GM21723 (cell line): ENCODE data around the gene DNAJC25.

Experiments used
- ATAC-seq: cut with Tn5 transposase; IDR thresholded peaks from one replicate; pipeline ENCODE4 v1.9.1; 2021; ENCODE audit warnings: mild to moderate bottlenecking, moderate library complexity; ENCODE audit not compliant: unreplicated experiment

The DNAJC25 gene

GRCh38 chr9:111627260-111627963, 3.7 kb upstream of the DNAJC25 start:
- no peak for ATAC-seq

GRCh38 chr9:111628411-111628810, 2.7 kb upstream of the DNAJC25 start:
- no peak for ATAC-seq

GRCh38 chr9:111630182-111630963, 761 bp upstream of the DNAJC25 start:
- ATAC-seq = peak; percentile 37

DNA sequence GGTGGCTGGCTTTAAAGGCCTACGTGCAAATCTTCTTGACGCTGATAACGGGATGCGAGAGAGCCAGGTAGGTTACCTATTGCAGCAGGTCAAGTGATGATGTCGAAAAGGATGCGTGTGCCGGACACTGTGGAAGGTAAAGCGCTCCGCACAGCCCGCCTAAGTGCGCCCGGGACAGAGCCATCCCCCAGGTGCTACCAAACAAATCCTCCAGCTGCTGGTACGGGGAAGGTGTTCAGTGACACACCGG, 245 bp upstream of the DNAJC25 start:
- ATAC-seq = no peak

DNA sequence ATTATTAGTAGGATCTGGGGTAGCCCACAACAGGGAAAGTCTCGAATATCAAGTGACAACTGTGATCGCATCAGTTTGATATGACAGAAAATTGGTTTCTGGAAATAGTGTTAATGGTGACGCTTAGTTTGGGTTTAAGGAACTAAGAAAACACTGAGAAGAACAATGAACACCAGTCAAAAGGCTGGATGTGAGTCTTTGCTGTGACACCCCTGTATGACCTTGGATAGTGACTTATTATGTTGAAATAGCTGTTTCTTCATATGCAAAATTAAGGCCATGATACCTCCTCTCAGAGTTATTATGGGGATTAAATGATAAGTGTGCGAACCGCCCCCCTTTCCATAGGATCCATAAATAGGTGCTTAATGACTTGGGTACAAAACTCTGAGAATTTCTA, 926 bp downstream of the DNAJC25 start:
- ATAC-seq = no peak

GRCh38 chr9:111632695-111633388, 1.7 kb downstream of the DNAJC25 start:
- ATAC-seq = no peak

DNA sequence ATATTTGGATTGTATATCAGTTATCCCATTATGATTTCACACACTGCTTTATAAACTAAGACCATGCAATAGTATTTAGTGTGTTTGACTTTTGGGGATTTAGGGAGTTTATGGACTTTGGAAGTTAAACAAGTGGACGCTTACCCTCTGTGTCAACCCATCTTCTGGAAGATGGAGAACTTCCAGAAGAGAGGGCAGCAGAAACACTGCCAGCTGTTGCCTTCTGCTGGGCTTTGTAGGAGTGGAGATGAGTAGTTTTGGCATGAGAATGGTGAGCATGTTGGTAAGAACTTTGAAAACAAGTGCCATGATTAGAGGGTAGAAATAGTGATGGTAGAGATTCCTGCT, 2.2 kb downstream of the DNAJC25 start:
- no peak for ATAC-seq

GRCh38 chr9:111634860-111635259, 3.7 kb downstream of the DNAJC25 start:
- no peak for ATAC-seq

DNA sequence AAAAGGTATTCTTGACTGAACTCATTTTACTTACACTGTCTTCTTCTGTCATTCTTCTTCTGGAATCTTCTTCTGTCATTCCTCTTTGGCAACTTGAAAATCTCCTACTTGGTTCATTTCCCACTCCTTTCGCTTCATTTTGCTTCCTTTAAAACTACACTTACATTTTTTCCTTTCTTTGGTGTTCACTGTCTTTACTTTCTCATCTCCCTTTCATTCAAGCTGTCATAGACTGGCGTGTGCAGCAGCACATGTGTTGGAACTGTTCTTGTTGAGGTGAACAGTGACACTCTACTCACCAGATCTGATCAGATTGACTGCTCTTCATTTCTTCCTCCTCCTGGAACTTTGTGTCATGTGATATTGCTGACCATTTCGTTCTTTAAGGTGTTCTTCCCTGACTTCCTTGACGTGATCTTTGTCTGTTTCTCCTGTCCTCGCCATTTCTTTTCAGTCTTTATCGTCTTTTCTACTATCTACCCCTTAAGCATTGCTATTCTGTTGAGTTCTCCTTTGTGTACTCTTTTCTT, 6.4 kb downstream of the DNAJC25 start:
- ATAC-seq = no peak

GRCh38 chr9:111644195-111644772, 13.2 kb downstream of the DNAJC25 start:
- no peak for ATAC-seq

GRCh38 chr9:111645806-111646205, 14.7 kb downstream of the DNAJC25 start:
- no peak for ATAC-seq

GRCh38 chr9:111646417-111646816, 15.3 kb downstream of the DNAJC25 start:
- no peak for ATAC-seq

DNA sequence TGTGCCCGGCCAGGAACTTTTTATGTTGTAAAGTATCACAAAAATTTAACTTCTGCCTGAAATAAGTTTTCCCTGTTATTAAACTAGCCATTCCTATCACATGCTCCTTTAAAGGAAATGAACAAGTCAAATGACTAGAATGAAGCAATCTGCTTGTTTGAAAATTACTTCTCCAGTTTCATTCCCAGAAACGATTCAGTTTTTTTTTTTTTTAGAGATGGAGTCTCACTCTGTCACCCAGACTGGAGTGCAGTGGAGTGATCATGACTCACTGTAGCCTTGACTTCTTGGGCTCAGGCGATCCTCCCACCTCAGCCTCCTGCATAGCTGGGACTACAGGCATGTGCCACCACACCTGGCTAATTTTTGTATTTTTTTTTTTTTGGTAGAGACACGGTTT, 16.9 kb downstream of the DNAJC25 start:
- ATAC-seq = no peak

- ATAC-seq = no peak
Measured at GRCh38 chr9:111649016-111649415, 17.9 kb downstream of the DNAJC25 start.

DNA sequence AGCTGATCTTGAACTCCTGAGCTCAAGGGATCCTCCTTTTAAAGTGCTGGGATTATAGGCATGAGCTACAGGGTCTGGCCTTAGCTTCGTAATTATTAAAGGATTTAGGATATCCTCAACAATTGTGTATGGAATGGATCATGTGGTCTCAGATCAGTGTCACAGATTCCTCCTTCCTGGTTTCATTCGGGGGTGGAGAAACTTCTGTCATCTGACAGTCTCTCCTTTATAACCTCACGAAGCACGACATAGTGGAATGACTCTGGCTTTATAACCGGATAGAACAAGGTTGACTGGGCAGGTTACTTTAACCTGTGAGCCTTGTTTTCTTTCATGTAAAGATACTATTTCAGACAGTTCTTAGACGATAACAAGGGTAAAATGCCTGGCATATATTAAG, 25.9 kb downstream of the DNAJC25 start:
- no peak for ATAC-seq

- ATAC-seq = no peak
Measured at GRCh38 chr9:111658943-111659342, 27.8 kb downstream of the DNAJC25 start.

DNA sequence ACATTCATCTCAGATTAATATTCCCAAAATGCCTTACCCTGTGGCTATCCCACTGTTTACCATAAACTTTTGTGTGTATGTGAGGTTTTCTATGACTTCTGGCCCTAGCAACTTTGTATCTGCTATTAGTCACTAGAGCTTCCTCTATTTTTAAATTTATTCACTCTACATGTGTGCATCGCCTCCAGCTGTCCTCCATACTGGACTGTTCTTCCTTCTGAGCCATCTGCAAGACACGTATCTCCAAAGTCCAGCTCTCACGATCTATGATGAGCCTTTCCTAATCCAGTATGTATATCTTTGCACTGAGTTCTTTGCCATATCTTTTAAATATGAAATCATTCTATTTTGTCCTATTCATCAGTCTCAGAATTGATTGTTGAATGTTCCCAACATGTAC, 28.6 kb downstream of the DNAJC25 start:
- ATAC-seq = no peak

DNA sequence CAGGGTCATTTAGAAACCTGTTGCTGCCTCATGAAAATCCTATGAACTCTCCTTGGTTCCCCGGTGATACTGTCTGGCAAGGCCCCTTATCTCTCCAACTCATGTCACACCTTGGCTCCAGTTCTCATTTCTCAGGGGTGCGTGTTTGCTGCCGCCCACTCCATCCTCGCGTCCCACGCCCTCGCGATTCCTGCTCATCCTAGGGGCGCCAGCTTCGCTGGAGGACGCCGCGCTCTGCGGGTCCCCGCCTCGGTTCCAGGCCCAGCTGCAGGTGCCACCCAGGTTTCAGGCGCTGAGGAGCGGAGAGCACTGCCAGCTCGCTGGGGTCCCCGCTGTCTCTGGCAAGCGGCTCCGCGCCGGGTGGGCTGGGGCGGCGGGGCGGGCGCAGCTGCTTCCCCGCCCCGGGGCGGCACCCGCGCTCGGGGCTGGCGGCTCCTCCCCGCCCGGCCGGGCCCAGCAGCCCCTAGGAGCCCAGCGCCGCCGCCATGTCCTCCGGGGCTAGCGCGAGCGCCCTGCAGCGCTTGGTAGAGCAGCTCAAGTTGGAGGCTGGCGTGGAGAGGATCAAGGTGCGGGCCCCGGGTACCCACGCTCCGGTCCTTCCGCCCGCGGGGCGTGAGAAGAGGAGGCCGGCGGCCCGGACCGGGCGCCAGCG, 30.1 kb downstream of the DNAJC25 start, which contains the start of gene GNG10:
TSS of gene GNG10 (plus strand) at position 456 of the 652 bp plus-strand sequence. CDS start at position 486, 30 bp downstream.
- ATAC-seq = peak; percentile 91

DNA sequence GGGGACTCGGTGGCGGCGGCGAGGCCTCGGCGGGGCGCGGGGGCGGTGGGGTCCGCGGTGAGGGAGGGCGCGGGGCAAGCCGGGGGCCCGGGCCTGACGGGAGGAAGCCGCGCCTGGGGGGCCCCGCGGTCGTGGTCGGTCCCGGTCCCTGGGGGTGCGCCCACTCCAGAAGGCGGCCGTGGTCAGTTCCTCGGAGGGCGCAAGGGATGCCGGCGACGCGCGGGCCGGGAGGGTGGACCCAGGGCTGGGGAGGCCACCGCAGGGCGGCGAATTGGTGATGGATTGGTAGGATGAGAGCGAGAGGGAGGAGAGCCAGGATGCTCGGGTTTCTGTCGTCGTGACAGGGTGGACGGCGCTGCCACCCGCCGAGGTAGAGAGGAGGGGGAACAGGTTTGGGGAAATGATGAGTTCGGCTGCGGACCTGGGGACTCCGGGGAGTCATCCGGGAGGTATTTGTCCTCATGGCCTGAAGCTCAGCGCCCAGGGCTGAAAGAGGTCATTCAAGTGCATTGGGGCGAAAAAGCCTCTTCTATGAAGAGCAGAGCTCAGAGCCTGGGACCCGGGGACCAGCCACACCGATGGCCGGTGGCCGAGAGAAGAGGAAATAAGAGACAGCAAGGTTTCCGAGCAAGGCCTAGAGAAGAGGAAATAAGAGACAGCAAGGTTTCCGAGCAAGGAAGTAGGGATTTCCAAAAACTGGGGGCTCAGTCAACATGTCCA, 30.8 kb downstream of the DNAJC25 start:
- peak; percentile 41 for ATAC-seq

DNA sequence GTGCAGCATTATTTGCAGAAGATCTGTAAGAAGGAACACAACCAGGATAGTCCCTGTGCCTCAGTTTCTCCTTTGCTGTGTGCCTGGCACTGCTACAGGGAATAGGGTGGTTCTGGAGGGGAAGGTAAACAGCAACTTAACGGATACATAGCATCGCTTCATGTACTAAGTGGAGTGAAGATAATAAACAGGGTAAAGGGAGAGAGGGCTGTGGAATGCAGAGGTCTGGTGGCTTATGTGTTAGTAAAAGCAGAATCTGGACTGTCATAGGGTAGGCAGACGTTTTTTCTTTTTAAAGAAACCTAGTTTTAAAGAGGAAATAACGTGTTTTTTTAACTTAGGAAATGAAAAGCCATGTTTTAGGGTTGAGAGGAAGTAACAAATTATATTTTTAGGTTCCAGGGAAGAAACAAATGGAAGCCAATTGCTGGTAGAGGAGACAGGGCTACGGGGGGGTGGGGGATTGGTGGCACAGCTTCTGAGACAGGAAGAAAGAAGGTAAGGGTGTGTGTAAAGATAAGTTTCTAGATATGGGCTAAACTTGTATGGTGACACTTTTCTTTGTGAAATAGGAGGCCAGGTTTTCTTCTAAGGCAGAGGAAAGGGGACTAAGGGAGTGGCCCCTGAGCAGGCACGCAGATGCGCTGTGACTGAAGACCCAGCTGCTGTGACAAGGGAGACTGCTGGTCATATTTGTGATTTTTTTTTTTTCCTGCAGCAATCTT, 31.6 kb downstream of the DNAJC25 start:
- ATAC-seq = peak; percentile 7
